ENCODE measurements around the gene ZBTB7C.

Gene ZBTB7C

DNA sequence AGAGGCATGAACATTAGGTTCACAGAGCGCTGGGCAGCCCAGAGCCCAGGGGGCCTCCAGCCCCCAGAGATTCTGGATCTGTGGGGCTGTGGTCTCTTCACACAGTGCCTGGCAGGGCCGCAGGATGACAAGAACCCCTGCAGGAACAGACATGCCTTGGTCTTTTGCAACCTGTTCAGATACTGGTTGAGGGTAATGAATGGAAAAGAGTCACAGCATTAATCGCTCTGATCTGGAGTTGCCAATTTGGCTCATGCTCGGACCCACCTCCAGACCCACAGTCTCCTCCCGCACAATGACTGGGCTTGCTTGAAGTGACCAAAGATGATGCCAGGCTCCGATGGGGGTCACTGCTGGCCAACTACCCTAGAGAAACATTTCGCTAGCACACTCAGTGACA is 249.4 kb downstream of the ZBTB7C start:
- no peak for DNase-seq

GRCh38 chr18:48158721-48159120 is 250.5 kb downstream of the ZBTB7C start:
- no peak for DNase-seq

GRCh38 chr18:48157956-48158355 is 251.2 kb downstream of the ZBTB7C start:
- DNase-seq: no peak

DNA sequence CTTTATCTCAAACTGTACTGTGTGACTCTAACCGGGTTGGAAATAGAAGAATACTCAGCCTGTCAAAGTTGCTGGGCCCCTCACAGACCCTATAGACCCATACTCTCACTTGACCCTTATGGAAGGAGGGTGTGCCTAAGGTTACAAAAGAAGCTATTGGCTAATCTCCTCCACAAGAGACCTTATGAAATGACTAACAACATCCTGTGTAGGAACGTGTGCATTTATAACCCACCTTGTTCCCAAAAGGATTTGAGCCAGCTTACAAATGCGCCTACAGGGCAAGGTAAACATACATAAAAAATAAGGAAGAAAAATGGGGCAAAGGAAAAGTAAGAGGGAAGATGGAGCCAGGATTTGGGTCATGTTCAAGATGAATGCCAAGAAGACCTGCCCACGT is 253.3 kb downstream of the ZBTB7C start:
- no peak for DNase-seq

DNA sequence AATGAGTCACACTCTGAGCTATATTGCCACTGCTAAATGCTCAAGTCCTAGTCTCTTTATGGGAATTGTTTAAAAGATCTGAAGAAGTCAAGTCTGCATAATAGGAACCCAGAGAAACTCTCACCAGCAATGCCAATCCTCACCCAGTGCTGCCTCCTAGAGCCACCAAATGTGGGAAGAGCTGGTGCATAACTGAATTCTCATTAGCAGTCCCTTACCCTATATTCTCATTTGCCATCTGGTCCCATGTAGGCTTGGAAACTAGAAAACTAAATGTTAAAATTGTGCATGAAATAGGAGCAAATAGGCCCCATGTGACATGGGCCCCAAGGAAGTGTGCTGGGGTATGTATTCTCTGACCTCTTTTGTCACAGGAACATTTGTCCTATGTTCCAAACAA is 254.4 kb downstream of the ZBTB7C start:
- DNase-seq: peak; percentile 21

DNA sequence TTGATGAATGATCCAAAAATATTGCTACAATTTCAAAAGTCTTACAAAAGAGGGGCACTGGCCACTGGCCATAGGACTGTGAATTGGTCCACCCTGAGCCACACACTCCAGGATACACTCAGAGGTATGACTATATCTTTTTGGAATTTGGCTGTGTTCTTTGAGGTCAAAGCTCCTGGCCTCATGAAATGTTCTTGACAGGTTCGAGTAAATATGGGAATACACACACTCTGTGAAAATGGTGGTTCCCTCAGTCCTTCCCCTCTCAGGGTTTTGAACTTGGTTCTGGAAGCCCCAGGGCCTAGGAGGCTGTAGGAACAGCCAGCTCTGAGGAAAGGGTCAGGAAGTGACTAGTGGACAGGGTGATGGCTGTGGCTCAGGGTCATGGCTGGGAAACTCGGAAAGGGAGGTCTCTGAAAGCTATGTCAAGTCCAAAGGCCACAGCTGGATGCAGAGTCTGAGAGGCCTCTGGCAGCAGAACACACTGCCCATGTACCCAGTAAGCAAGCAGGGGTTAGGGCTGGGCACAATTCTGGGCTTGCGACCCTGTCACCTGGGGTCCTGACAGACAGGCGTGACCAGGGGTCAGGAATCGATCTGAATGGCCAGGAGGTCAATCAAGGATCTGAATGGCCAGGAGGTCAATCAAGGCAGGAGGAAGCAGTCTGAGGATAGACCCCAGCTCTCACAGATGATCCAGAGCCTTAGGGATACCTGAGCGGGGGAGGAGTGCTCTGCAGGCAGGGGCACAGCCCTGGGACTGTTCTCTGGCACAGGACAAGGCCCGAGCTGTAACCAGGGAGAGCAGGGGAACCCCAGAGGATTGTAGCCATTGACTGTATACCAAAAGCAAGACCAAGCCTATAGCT is 255.3 kb downstream of the ZBTB7C start:
- DNase-seq: no peak

GRCh38 chr18:48152549-48152948 is 256.6 kb downstream of the ZBTB7C start:
- DNase-seq: no peak

GRCh38 chr18:48151421-48152065 is 257.6 kb downstream of the ZBTB7C start:
- DNase-seq: no peak

GRCh38 chr18:48149020-48149685 is 260.0 kb downstream of the ZBTB7C start:
- no peak for DNase-seq

DNA sequence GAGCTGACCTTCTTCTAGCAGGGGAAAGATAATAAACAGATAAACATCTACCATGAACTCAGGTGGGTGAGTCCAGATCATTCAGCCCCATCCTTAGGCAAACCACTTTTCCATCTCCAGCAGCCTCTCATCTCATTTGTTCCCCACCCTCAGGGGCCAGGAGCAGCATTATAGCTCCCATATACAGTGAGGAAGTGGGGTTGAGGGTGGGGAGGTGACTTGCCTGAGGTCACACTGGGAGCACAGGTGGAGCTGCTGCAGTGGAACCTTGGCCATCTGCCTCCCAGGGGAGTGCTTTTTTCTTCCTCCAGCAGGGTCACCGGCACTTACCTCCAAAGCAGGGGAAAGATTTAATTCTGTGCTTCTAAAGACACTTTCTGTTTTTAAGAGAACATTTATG is 266.2 kb downstream of the ZBTB7C start:
- no peak for DNase-seq

GRCh38 chr18:48142353-48142752 is 266.8 kb downstream of the ZBTB7C start:
- DNase-seq: no peak

DNA sequence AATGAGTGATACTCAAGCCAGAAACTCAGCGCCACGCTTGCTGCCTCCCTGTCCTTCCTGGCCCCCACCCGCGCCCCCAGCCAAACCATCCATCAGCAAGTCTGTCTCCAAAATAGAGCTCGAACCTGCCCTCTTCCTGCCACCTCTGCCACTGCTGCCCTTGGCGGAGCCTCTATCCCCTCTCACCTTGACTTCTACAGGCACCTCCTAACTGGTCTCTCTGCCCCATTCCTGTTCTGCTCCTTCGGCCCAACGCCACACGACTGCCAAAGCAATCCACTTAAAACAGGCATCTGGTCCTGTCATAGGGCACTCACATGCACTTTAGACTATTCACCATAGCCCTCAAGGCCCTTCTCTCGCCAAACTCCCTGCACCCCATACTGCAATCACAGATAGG is 268.5 kb downstream of the ZBTB7C start:
- DNase-seq: no peak

- DNase-seq: no peak
Observed at GRCh38 chr18:48139431-48140347, 269.5 kb downstream of the ZBTB7C start.

DNA sequence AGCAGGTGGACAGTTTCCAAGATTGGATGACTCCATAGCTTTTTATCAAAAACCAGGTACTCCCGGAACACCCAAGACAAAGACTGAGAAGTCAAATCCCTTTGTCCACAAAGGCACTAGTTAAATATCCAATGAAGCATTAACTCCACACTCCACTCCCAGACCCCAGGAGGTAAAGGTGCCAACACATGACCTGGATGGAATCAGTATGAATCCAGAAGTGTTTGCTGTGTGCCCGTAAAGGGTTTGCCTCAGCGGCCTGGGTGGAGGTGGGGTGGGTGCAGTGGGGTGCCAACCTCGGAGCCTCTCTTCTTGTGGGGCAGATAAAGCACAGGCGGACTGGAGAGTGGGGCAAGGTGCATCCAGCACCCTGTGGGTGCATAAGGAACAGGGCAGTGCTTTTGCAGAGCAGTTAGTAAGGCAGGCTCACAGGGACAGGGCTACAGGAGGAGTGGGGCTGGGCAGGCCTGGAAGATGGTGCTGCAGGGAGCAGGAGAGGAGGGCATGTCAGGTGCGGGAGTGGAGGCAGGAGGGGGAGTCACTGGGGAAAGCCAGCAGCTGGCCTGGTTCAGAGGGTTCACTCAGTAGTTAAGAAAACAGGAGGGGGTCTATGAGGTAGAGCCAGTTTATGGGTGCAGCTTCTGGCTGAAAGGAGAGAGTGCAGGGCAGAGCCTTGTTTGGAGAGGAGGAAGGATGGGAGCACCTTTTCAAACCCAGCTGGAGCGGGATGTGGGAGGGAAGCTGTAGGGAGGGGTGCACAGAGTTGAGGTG is 270.3 kb downstream of the ZBTB7C start:
- no peak for DNase-seq

- DNase-seq: no peak
Observed at GRCh38 chr18:48138210-48138609, 271.0 kb downstream of the ZBTB7C start.

GRCh38 chr18:48137374-48138081 is 271.7 kb downstream of the ZBTB7C start:
- DNase-seq: no peak

DNA sequence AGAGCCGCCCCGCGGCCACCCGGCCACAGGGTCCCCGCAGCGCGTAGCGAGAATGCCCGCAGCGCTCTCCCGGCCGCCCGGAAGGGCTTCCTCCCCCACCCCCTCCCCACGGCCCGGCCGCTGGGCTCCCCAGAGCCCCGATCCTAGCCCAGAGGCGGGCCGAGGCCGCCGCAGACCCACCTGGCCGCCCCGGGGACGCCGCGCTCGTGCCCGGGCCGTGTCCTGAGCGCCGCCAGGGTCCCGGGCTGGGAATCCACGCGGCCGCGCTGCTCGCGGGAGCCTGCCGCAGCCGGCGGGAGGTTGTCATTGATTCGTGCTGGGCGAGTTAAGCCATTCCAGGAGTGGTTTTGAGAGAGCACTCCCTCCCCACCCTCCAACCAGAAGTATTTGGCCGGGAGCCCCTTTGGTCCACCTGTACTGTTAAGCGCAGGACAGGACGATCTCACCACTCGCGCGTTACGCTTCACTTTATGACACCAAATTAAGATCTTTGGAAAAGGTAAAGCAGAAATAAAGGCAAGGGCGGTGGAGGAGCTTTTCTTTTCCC is 272.3 kb downstream of the ZBTB7C start:
- no peak for DNase-seq

- no peak for DNase-seq
Observed at GRCh38 chr18:48136051-48136826, 272.9 kb downstream of the ZBTB7C start.

GRCh38 chr18:48135436-48135966 is 273.7 kb downstream of the ZBTB7C start:
- DNase-seq: no peak

DNA sequence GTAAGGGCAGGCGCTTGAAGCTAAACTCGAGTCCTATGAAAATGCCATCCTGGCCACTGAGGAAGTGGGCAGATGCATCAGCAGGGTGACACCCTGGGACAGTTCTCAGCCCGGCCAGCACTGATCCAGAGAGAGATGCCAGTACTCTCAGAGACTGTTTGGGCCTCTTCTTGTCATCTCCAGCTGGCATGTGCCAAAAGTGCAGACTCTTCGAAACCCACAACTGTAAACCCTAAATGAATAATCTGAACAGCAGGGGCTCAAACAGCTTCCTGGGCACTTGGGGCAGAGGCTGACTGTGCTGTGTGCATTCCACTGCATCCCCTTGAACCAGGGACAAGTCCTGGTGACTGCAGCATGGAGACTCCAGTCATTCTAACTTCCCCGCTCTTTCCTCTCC is 274.6 kb downstream of the ZBTB7C start:
- no peak for DNase-seq
